ENCODE measurements around the gene DNAJA4. TPM values are rescaled to one million over a fixed set of nuclear protein-coding genes. Genes with fewer than 3 reads are reported as not detected.

Gene DNAJA4
- total and polyA plus RNA-seq, 2 of the 13 experiments (the other 11 are each of a cell fraction or from before 2014, with no cell fraction given): not detected

GRCh38 chr15:78263351-78263781 lies 996 bp upstream of the DNAJA4 start:
- Histone ChIP-seq H3K9ac (ENCODE audit: insufficient read depth, low read depth, low read length) (no peak overlapping the region), H3K27ac (ENCODE audit: extremely low read length, insufficient read depth, low read length) (no peak overlapping the region), H3K36me3 (replicated peaks in 1 of 2; ENCODE audit: control insufficient read depth in 1 of 2, insufficient read depth in 2 of 2, low read length in 2 of 2) (no peaks in the 10 kb centered on the region), H3K9me3 (ENCODE audit: low read length) (no peaks in the 10 kb centered on the region), H3K79me2 (ENCODE audit: insufficient read depth, low read length) (no peaks in the 10 kb centered on the region), H2AFZ (ENCODE audit: low read length) (no peak overlapping the region), H3K27me3 (ENCODE audit: control insufficient read depth in 1 of 2, insufficient read depth in 2 of 2, low read length in 2 of 2) (peaks cover 0 to 25% of the 10 kb centered on the region in 2 experiments; a peak in 1 of 5 replicates), H3K4me2 (ENCODE audit: low read depth, low read length) (no peak overlapping the region), H3K4me1 (ENCODE audit: insufficient read depth, low read length) (no peaks in the 10 kb centered on the region), H3K4me3 (replicated peaks in 1 of 3; ENCODE audit: insufficient read depth in 1 of 3, low read depth in 2 of 3, low read length in 3 of 3) (no peak overlapping the region), H4K20me1 (ENCODE audit: insufficient read depth, low read length) (no peaks in the 10 kb centered on the region)
- intact Hi-C loops (cut with micrococcal nuclease; ENCODE audit: unreplicated experiment) (no loop called here), in situ Hi-C loops (cut with HindIII; ENCODE audit: extremely low pct_ligation_motif_present, low pct_unique_long_range_greater_than_20kb) (no loop called here)
- POLR2A ChIA-PET: no interaction called here
- CTCF ChIA-PET (ENCODE audit: low intra/inter-chr PET ratio, low total read pairs): no interaction called here
- BruUV-seq (replicated peaks): no TSS peak
- no peak for DNase-seq (ENCODE audit: low spot score)
- no CpG with 5 or more reads among the region's 7 CpGs for WGBS (ENCODE audit: low lambda C conversion rate)
- ATAC-seq: no peak; the same call in 2 of the 3 replicates
- TF ChIP-seq STAG1 (CRISPR knock-in tag; IDR thresholded peaks at IDR 0.05) (no peak), ZNF609 (CRISPR knock-in tag; IDR thresholded peaks at IDR 0.05; ENCODE audit: borderline replicate concordance) (no peak), ZNF275 (CRISPR knock-in tag; IDR thresholded peaks at IDR 0.05; ENCODE audit: borderline replicate concordance) (no peak), MIXL1 (CRISPR knock-in tag; IDR thresholded peaks at IDR 0.05) (no peak)
- FAIRE-seq: no peak

Measured in HepG2 (cell line).